Gastrocnemius medialis (tissue), 4 donors: ENCODE results near the gene ORM1. TPM values are rescaled to one million over a fixed set of nuclear protein-coding genes. Genes with fewer than 3 reads are reported as not detected.

Experiments
- ATAC-seq, 2 donors: fragments of 150-250 bp; one replicate each; pipeline ENCODE4 v1.9.1; 2016
- DNase-seq, 2 donors: peaks; one replicate each; pipeline ENCODE4 v3.0.0-alpha.2; 2019
- H3K27ac ChIP-seq, 4 donors: fragments of 200-600 bp; sonication (generic); 1 replicate in 1 of 4; 2 replicates in 3 of 4; pipeline ENCODE4 v1.5.1; 2016 to 2018; ENCODE audit warnings: mild to moderate bottlenecking in 2 of 4, moderate library complexity in 1 of 4
- H3K27me3 ChIP-seq, 3 donors: fragments of 200-600 bp; sonication (generic) in 2 of 3; 1 replicate in 1 of 3; 2 replicates in 2 of 3; pipeline versions ENCODE4 v1.5.1 to v1.6.0; 2016 to 2019; ENCODE audit warnings: mild to moderate bottlenecking in 1 of 3, moderate library complexity in 1 of 3
- H3K36me3 ChIP-seq, 2 donors: fragments of 200-600 bp; sonication (generic) in 1 of 2; one replicate each; pipeline ENCODE4 v1.5.1; 2017 to 2018
- H3K4me1 ChIP-seq, 2 donors: fragments of 200-600 bp; sonication (generic) in 1 of 2; one replicate each; pipeline ENCODE4 v1.5.1; 2016 to 2017; ENCODE audit warnings: mild to moderate bottlenecking in 2 of 2
- H3K4me3 ChIP-seq, 4 donors: fragments of 200-600 bp; sonication (generic) in 3 of 4; 1 replicate in 1 of 4; 2 replicates in 3 of 4; pipeline ENCODE4 v1.5.1; 2016 to 2019; ENCODE audit warnings: mild to moderate bottlenecking in 2 of 4
- H3K9me3 ChIP-seq, 3 donors: fragments of 200-600 bp; sonication (generic) in 2 of 3; 1 replicate in 1 of 3; 2 replicates in 2 of 3; pipeline ENCODE4 v1.5.1; 2016 to 2019
- CTCF ChIP-seq, 5 experiments: fragments of 450-650 bp in 3 of 5; fragments of 200-600 bp in 2 of 5; sonication (generic) in 2 of 5; IDR thresholded peaks in 4 of 5; conservative IDR thresholded peaks in 1 of 5; 1 replicate in 4 of 5; 2 replicates in 1 of 5; pipeline ENCODE4 v1.5.1; 2016 to 2019; ENCODE audit warnings: antibody characterized with exemption in 5 of 5, mild to moderate bottlenecking in 3 of 5, moderate library complexity in 3 of 5
- POLR2A ChIP-seq, 2 donors: fragments of 450-650 bp; IDR thresholded peaks; one replicate each; pipeline ENCODE4 v1.6.1; 2017; ENCODE audit warnings: antibody characterized with exemption in 2 of 2, mild to moderate bottlenecking in 2 of 2, moderate library complexity in 2 of 2
- in situ Hi-C, 4 donors: fragments of 200-750 bp; cut with MboI; loops; one replicate each; pipeline versions ENCODE4 v1.15.0 to v1.8.0; 2017; ENCODE audit warnings: low sequenced_read_pairs in 4 of 4
- intact Hi-C: fragments of 100-400 bp; cut with DNase I; formaldehyde crosslinking; loops from one replicate; pipeline ENCODE4 v1.15.1; 2023; ENCODE audit warnings: low total_unique reads
- total RNA-seq, 4 donors: library from RNA; depleted of rRNA; stranded (reverse); fragments of >200 nt; gene quantifications; one replicate each; pipeline versions ENCODE4 v1.1.0 to v1.2.3, GENCODE V29; 2016

ORM1 gene
- total RNA-seq, 4 donors from 2014 or later = 33.5 to 92.8 TPM; not detected in 2

- no peak for ATAC-seq
- no peak overlapping the region for H3K27ac ChIP-seq
- no peaks in the 10 kb centered on the region for H3K4me1 ChIP-seq
- H3K4me3 ChIP-seq = no peak overlapping the region
- TF ChIP-seq POLR2A (IDR thresholded peaks at IDR 0.05) (no peak), CTCF (IDR thresholded peaks at IDR 0.05 in 4 of 5, conservative IDR thresholded peaks at IDR 0.05 in 1 of 5) (no peak)
- no peaks in the 10 kb centered on the region for H3K9me3 ChIP-seq
- H3K27me3 ChIP-seq = no peaks in the 10 kb centered on the region
- DNase-seq = no peak
- H3K36me3 ChIP-seq = no peaks in the 10 kb centered on the region
- intact Hi-C loops (no loop called here), in situ Hi-C loops (no loop called here)
Measured at GRCh38 chr9:114356792-114357191, 33.9 kb downstream of the ORM1 start.

GRCh38 chr9:114357360-114357759 lies 34.5 kb downstream of the ORM1 start:
- H3K36me3 ChIP-seq = no peaks in the 10 kb centered on the region
- H3K27me3 ChIP-seq = no peaks in the 10 kb centered on the region
- no peaks in the 10 kb centered on the region for H3K4me1 ChIP-seq
- DNase-seq (no peak), ATAC-seq (no peak)
- TF ChIP-seq CTCF (IDR thresholded peaks at IDR 0.05 in 4 of 5, conservative IDR thresholded peaks at IDR 0.05 in 1 of 5) (no peak), POLR2A (IDR thresholded peaks at IDR 0.05) (no peak)
- H3K9me3 ChIP-seq = no peaks in the 10 kb centered on the region
- in situ Hi-C loops (no loop called here), intact Hi-C loops (no loop called here)
- H3K27ac ChIP-seq = no peak overlapping the region
- H3K4me3 ChIP-seq = no peak overlapping the region

GRCh38 chr9:114357911-114358328 lies 35.0 kb downstream of the ORM1 start:
- in situ Hi-C loops (no loop called here), intact Hi-C loops (no loop called here)
- ATAC-seq (no peak), DNase-seq (no peak)
- TF ChIP-seq POLR2A (IDR thresholded peaks at IDR 0.05) = no peak
- H3K27me3 ChIP-seq = no peaks in the 10 kb centered on the region
- no peaks in the 10 kb centered on the region for H3K9me3 ChIP-seq
- no peak overlapping the region for H3K27ac ChIP-seq
- H3K36me3 ChIP-seq = no peaks in the 10 kb centered on the region
- H3K4me3 ChIP-seq = no peak overlapping the region
- H3K4me1 ChIP-seq = no peaks in the 10 kb centered on the region

GRCh38 chr9:114359801-114360200 lies 36.9 kb downstream of the ORM1 start:
- in situ Hi-C loops = no loop called here
- DNase-seq (no peak), ATAC-seq (no peak)
- Histone ChIP-seq H3K4me1 (no peaks in the 10 kb centered on the region), H3K27ac (no peak overlapping the region), H3K9me3 (no peaks in the 10 kb centered on the region), H3K27me3 (no peaks in the 10 kb centered on the region), H3K36me3 (no peaks in the 10 kb centered on the region), H3K4me3 (no peak overlapping the region)
- no peak for TF ChIP-seq POLR2A (IDR thresholded peaks at IDR 0.05)
- TF ChIP-seq CTCF (IDR thresholded peaks at IDR 0.05 in 4 of 5, conservative IDR thresholded peaks at IDR 0.05 in 1 of 5) = no peak
- intact Hi-C loops = no loop called here

- TF ChIP-seq POLR2A (IDR thresholded peaks at IDR 0.05) (no peak), CTCF (IDR thresholded peaks at IDR 0.05 in 4 of 5, conservative IDR thresholded peaks at IDR 0.05 in 1 of 5) (no peak)
- intact Hi-C loops (no loop called here), in situ Hi-C loops (no loop called here)
- ATAC-seq = no peak
- Histone ChIP-seq H3K4me1 (no peaks in the 10 kb centered on the region), H3K4me3 (no peak overlapping the region), H3K36me3 (no peaks in the 10 kb centered on the region), H3K27me3 (no peaks in the 10 kb centered on the region), H3K9me3 (no peaks in the 10 kb centered on the region), H3K27ac (no peak overlapping the region)
- DNase-seq = no peak
Measured at GRCh38 chr9:114361542-114361941, 38.6 kb downstream of the ORM1 start.
